Hematopoietic multipotent progenitor cell treated with erythropoietin and hydrocortisone succinate and interleukin-3 and kit ligand, for 8 days (in vitro differentiated cells): Measurements from ENCODE around the gene CIAO2B.
"Not testable (repeated sequence)": the region's sequence is repeated elsewhere in the genome, so short reads cannot be mapped to it uniquely, and the experiment has no call there.

Experiments used
- DNase-seq: peaks from one replicate; pipeline ENCODE4 v3.0.0-alpha.2; 2015

CIAO2B gene

GRCh38 chr16:66936889-66937554 is 2.8 kb upstream of the CIAO2B start:
- DNase-seq, result peak; percentile 61

- no peak for DNase-seq
Observed at GRCh38 chr16:66936462-66936861, 2.3 kb upstream of the CIAO2B start.

GRCh38 chr16:66935314-66936011 is 1.3 kb upstream of the CIAO2B start, which contains the start of gene CES2:
TSS of gene CES2 (plus strand) at chr16:66935516. CDS start at chr16:66935636, 120 bp downstream.
- no peak for DNase-seq

- not testable (repeated sequence) for DNase-seq
Observed at GRCh38 chr16:66934839-66935313, 674 bp upstream of the CIAO2B start.

GRCh38 chr16:66933776-66934137 is 445 bp downstream of the CIAO2B start:
- DNase-seq, result no peak

GRCh38 chr16:66932076-66932475 is 2.1 kb downstream of the CIAO2B start:
- DNase-seq, result no peak

- no peak for DNase-seq
Observed at GRCh38 chr16:66931665-66932064, 2.5 kb downstream of the CIAO2B start.

- peak; percentile 79 for DNase-seq
Observed at GRCh38 chr16:66930189-66930588, 4.0 kb downstream of the CIAO2B start.

GRCh38 chr16:66928702-66929388 is 5.4 kb downstream of the CIAO2B start:
- peak; percentile 75 for DNase-seq

- DNase-seq, result peak; percentile 76
Observed at GRCh38 chr16:66927918-66928649, 6.1 kb downstream of the CIAO2B start.

GRCh38 chr16:66926961-66927436 is 7.2 kb downstream of the CIAO2B start:
- no peak for DNase-seq

- DNase-seq, result peak; percentile 28
Observed at GRCh38 chr16:66926171-66926947, 7.8 kb downstream of the CIAO2B start.

- no peak for DNase-seq
Observed at GRCh38 chr16:66925322-66925840, 8.8 kb downstream of the CIAO2B start, which contains the start of gene RRAD. TSS of gene RRAD (minus strand) at chr16:66925535. CDS start at chr16:66925179, 356 bp downstream.

GRCh38 chr16:66924527-66925321 is 9.5 kb downstream of the CIAO2B start:
- no peak for DNase-seq

- DNase-seq, result no peak
Observed at GRCh38 chr16:66923866-66924265, 10.3 kb downstream of the CIAO2B start.

GRCh38 chr16:66923247-66923731 is 10.9 kb downstream of the CIAO2B start:
- DNase-seq, result no peak

GRCh38 chr16:66921729-66922450 is 12.3 kb downstream of the CIAO2B start:
- DNase-seq, result no peak

- DNase-seq, result no peak
Observed at GRCh38 chr16:66920924-66921680, 13.1 kb downstream of the CIAO2B start.

- no peak for DNase-seq
Observed at GRCh38 chr16:66920299-66920590, 14.0 kb downstream of the CIAO2B start.
